22Rv1 (cell line): ENCODE results near the gene CNKSR3.

Source experiments
- H3K27ac ChIP-seq: fragments of 450-650 bp; 2 replicates; pipeline ENCODE4 v1.5.1; 2017
- ZFX ChIP-seq: fragments of 450-650 bp; IDR thresholded peaks from 2 replicates; pipeline ENCODE4 v1.6.1; 2017; ENCODE audit warnings: antibody characterized with exemption, borderline replicate concordance
- TF ChIP-seq, protein P1 (sequence below): fragments of 450-650 bp; IDR thresholded peaks from 2 replicates; pipeline ENCODE4 v1.5.1; 2017; ENCODE audit warnings: mild to moderate bottlenecking

CNKSR3 gene

DNA sequence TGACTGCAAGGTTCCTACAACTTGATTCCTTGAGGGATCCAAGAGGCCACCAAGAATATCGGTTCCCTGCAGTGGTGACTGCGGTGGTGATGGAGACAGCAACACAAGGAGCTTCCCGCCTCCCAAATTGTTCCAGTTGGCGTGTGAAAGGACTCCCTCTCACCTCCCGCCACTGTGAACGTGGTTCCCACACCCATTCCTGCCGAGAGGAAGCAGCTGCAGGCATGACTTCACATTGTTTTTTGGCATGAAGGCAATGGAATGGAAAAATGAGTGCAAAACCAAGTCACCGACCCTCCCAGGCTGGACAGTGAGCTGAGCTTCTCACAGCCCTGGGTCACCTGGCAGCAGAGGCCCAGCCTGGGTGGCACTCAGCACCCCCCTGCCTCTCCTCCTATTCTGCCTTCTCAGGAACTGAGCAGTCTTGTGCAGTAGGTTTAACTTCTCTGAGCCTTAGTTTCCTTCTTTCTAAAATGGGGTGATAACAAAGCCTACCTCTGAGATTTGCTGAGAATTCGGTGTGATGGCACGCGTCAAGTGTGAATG is 75.0 kb downstream of the CNKSR3 start:
- TF ChIP-seq ZFX: no peak
- TF ChIP-seq, protein P1, sequence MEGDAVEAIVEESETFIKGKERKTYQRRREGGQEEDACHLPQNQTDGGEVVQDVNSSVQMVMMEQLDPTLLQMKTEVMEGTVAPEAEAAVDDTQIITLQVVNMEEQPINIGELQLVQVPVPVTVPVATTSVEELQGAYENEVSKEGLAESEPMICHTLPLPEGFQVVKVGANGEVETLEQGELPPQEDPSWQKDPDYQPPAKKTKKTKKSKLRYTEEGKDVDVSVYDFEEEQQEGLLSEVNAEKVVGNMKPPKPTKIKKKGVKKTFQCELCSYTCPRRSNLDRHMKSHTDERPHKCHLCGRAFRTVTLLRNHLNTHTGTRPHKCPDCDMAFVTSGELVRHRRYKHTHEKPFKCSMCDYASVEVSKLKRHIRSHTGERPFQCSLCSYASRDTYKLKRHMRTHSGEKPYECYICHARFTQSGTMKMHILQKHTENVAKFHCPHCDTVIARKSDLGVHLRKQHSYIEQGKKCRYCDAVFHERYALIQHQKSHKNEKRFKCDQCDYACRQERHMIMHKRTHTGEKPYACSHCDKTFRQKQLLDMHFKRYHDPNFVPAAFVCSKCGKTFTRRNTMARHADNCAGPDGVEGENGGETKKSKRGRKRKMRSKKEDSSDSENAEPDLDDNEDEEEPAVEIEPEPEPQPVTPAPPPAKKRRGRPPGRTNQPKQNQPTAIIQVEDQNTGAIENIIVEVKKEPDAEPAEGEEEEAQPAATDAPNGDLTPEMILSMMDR: no peak
- no peak overlapping the region for H3K27ac ChIP-seq

- TF ChIP-seq, protein P1: no peak
- no peak for TF ChIP-seq ZFX
Measured at GRCh38 chr6:154434662-154435061, 75.8 kb downstream of the CNKSR3 start.

GRCh38 chr6:154433477-154434241 is 76.8 kb downstream of the CNKSR3 start:
- no peak overlapping the region for H3K27ac ChIP-seq
- TF ChIP-seq ZFX: no peak
- TF ChIP-seq, protein P1: no peak

More at GRCh38 chr6:154434662-154435061, 75.8 kb downstream of the CNKSR3 start:
- H3K27ac ChIP-seq: no peak overlapping the region

DNA sequence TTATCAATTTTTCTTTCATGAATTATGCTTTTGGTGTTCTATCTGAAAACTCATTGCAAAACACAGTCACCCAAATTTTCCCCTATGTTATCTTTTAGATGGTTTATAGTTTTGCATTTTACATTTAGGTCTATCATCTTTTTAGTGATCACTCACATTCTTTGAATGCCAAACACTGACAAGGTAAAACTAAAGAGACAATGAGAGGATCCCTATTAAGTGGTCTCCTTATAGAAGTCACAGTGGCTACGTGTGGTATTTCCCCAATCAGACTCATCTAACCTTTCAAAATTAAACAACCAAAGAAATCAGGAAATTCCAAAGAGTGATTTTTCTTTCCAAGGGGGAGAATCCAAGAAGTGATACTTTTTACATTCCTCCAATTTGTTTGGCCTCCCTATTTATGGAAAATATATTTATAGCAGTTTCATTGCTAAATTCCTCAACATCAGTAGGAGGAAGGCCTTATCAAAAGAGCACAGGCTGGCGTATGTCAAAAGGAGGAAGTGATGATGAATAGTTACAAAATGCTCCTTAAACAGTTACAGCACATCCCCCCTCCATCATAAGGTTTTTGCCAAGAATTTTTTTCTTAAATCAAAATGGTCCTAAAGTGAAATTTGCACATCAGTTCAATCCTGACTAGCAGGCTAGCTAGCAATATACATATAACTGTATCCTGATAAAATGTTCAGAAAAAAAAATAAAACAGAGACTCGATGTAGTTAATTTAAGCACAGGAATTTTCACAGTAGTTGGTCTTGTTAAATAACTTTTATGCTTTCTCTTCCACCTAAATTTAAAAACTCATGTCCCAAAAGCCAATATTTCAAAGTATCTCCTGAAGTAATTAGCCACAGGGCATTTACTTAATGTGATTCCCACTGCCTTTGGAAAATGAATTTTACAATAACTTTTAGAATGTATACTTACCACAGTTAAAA is 77.7 kb downstream of the CNKSR3 start:
- no peak overlapping the region for H3K27ac ChIP-seq
- TF ChIP-seq ZFX: no peak
- TF ChIP-seq, protein P1: no peak

- TF ChIP-seq ZFX: no peak
- TF ChIP-seq, protein P1: no peak
Measured at GRCh38 chr6:154430481-154430919, 80.0 kb downstream of the CNKSR3 start.

DNA sequence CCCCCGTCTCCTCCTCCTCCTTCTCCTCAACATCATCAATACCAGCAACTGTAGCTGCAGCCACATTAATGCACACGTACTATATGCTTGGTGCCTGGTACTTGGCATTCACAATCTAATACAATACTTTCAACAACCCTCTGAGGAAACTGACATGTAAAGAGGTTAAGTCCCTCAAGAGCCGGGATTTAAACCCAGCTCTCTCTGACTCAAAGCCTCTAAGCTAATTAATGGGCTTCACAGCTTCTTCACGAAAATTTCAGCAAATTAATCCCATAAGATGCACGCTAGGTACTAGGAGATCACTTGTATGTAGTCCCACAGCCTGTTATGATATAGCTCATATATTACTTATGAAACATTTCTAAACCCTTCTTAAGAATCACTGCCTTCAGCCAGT is 80.8 kb downstream of the CNKSR3 start:
- TF ChIP-seq, protein P1: no peak
- TF ChIP-seq ZFX: no peak
- no peak overlapping the region for H3K27ac ChIP-seq

More at GRCh38 chr6:154430481-154430919, 80.0 kb downstream of the CNKSR3 start:
- no peak overlapping the region for H3K27ac ChIP-seq
